ENCODE measurements around the gene ATP10B. TPM values are rescaled to one million over a fixed set of nuclear protein-coding genes. Genes with fewer than 3 reads are reported as not detected.

The ATP10B gene
- total RNA-seq, 2 experiments from 2014 or later, result not detected

- TF ChIP-seq CTCF (conservative IDR thresholded peaks at IDR 0.05; ENCODE audit: low read length) (no peak), EZH2phosphoT487 (IDR thresholded peaks at IDR 0.05; ENCODE audit: borderline replicate concordance, low read depth, low read length) (no peak)
- H2AFZ ChIP-seq (ENCODE audit: low read length), result no peak overlapping the region
- no peaks in the 10 kb centered on the region for H3K4me1 ChIP-seq (ENCODE audit: insufficient read depth, low read length, poor library complexity, severe bottlenecking)
- BruUV-seq (replicated peaks), result no TSS peak
- H3K79me2 ChIP-seq (ENCODE audit: insufficient read depth, low read depth, low read length), result no peaks in the 10 kb centered on the region
- H3K27ac ChIP-seq (ENCODE audit: low read depth, low read length, poor library complexity, severe bottlenecking), result no peak overlapping the region
- H3K4me2 ChIP-seq (ENCODE audit: low read length), result no peak overlapping the region
- H3K9me2 ChIP-seq (ENCODE audit: insufficient read depth, low read length), result no peaks in the 10 kb centered on the region
- no peaks in the 10 kb centered on the region for H3K9me3 ChIP-seq (ENCODE audit: low read length)
- no peaks in the 10 kb centered on the region for H3K36me3 ChIP-seq (ENCODE audit: insufficient read depth, low read length)
- POLR2A ChIA-PET, result interaction anchor here (0.6 to 0.7 kb wide), 2 partner anchors 11 to 257 kb away, joined by 3 to 4 read pairs; no protein-coding TSS in a partner anchor
- H4K20me1 ChIP-seq (ENCODE audit: insufficient read depth, low read length), result no peaks in the 10 kb centered on the region
- no peak for DNase-seq (ENCODE audit: low spot score)
- intact Hi-C loops (cut with micrococcal nuclease; ENCODE audit: unreplicated experiment), result no loop called here
- CTCF ChIA-PET (ENCODE audit: unreplicated experiment), result no interaction called here
- H3K4me3 ChIP-seq (ENCODE audit: low read depth, low read length, poor library complexity, severe bottlenecking), result no peak overlapping the region
Observed at GRCh38 chr5:160799184-160799583, 52.8 kb downstream of the ATP10B start.

GRCh38 chr5:160797020-160797419, 55.0 kb downstream of the ATP10B start:
- no peaks in the 10 kb centered on the region for H3K4me1 ChIP-seq (ENCODE audit: insufficient read depth, low read length, poor library complexity, severe bottlenecking)
- H3K27ac ChIP-seq (ENCODE audit: low read depth, low read length, poor library complexity, severe bottlenecking), result no peak overlapping the region
- H3K79me2 ChIP-seq (ENCODE audit: insufficient read depth, low read depth, low read length), result no peaks in the 10 kb centered on the region
- TF ChIP-seq EZH2phosphoT487 (IDR thresholded peaks at IDR 0.05; ENCODE audit: borderline replicate concordance, low read depth, low read length) (no peak), CTCF (conservative IDR thresholded peaks at IDR 0.05; ENCODE audit: low read length) (no peak)
- H3K4me3 ChIP-seq (ENCODE audit: low read depth, low read length, poor library complexity, severe bottlenecking), result no peak overlapping the region
- ChIA-PET CTCF (ENCODE audit: unreplicated experiment) (no interaction called here), POLR2A (no interaction called here)
- BruUV-seq (replicated peaks), result no TSS peak
- intact Hi-C loops (cut with micrococcal nuclease; ENCODE audit: unreplicated experiment), result no loop called here
- no peaks in the 10 kb centered on the region for H3K9me2 ChIP-seq (ENCODE audit: insufficient read depth, low read length)
- no peak for DNase-seq (ENCODE audit: low spot score)
- H2AFZ ChIP-seq (ENCODE audit: low read length), result no peak overlapping the region
- H3K4me2 ChIP-seq (ENCODE audit: low read length), result no peak overlapping the region
- H3K36me3 ChIP-seq (ENCODE audit: insufficient read depth, low read length), result no peaks in the 10 kb centered on the region
- H4K20me1 ChIP-seq (ENCODE audit: insufficient read depth, low read length), result no peaks in the 10 kb centered on the region
- no peaks in the 10 kb centered on the region for H3K9me3 ChIP-seq (ENCODE audit: low read length)

GRCh38 chr5:160793530-160793899, 58.5 kb downstream of the ATP10B start:
- Histone ChIP-seq H3K9me3 (ENCODE audit: low read length) (no peaks in the 10 kb centered on the region), H3K9me2 (ENCODE audit: insufficient read depth, low read length) (no peaks in the 10 kb centered on the region), H3K36me3 (ENCODE audit: insufficient read depth, low read length) (no peaks in the 10 kb centered on the region), H3K4me3 (ENCODE audit: low read depth, low read length, poor library complexity, severe bottlenecking) (no peak overlapping the region), H3K4me1 (ENCODE audit: insufficient read depth, low read length, poor library complexity, severe bottlenecking) (no peaks in the 10 kb centered on the region), H3K4me2 (ENCODE audit: low read length) (no peak overlapping the region), H3K79me2 (ENCODE audit: insufficient read depth, low read depth, low read length) (no peaks in the 10 kb centered on the region), H3K27ac (ENCODE audit: low read depth, low read length, poor library complexity, severe bottlenecking) (no peak overlapping the region), H4K20me1 (ENCODE audit: insufficient read depth, low read length) (no peaks in the 10 kb centered on the region), H2AFZ (ENCODE audit: low read length) (no peak overlapping the region)
- no TSS peak for BruUV-seq (replicated peaks)
- intact Hi-C loops (cut with micrococcal nuclease; ENCODE audit: unreplicated experiment), result no loop called here
- DNase-seq (ENCODE audit: low spot score), result no peak
- TF ChIP-seq CTCF (conservative IDR thresholded peaks at IDR 0.05; ENCODE audit: low read length) (no peak), EZH2phosphoT487 (IDR thresholded peaks at IDR 0.05; ENCODE audit: borderline replicate concordance, low read depth, low read length) (no peak)
- ChIA-PET POLR2A (no interaction called here), CTCF (ENCODE audit: unreplicated experiment) (no interaction called here)
